ENCODE measurements around the gene MYLK4.

GRCh38 chr6:2752477-2753109 lies 1.9 kb upstream of the MYLK4 start:
- no peak for TF ChIP-seq CTCF (IDR thresholded peaks at IDR 0.05; ENCODE audit: low read depth, low read length, missing input control)
- TF ChIP-seq RXRA (IDR thresholded peaks at IDR 0.05): no peak
- no peak for TF ChIP-seq YY1 (IDR thresholded peaks at IDR 0.05)
- TF ChIP-seq MAX (IDR thresholded peaks at IDR 0.05): no peak
- TF ChIP-seq JUND (IDR thresholded peaks at IDR 0.05): no peak
- TF ChIP-seq, protein P1, sequence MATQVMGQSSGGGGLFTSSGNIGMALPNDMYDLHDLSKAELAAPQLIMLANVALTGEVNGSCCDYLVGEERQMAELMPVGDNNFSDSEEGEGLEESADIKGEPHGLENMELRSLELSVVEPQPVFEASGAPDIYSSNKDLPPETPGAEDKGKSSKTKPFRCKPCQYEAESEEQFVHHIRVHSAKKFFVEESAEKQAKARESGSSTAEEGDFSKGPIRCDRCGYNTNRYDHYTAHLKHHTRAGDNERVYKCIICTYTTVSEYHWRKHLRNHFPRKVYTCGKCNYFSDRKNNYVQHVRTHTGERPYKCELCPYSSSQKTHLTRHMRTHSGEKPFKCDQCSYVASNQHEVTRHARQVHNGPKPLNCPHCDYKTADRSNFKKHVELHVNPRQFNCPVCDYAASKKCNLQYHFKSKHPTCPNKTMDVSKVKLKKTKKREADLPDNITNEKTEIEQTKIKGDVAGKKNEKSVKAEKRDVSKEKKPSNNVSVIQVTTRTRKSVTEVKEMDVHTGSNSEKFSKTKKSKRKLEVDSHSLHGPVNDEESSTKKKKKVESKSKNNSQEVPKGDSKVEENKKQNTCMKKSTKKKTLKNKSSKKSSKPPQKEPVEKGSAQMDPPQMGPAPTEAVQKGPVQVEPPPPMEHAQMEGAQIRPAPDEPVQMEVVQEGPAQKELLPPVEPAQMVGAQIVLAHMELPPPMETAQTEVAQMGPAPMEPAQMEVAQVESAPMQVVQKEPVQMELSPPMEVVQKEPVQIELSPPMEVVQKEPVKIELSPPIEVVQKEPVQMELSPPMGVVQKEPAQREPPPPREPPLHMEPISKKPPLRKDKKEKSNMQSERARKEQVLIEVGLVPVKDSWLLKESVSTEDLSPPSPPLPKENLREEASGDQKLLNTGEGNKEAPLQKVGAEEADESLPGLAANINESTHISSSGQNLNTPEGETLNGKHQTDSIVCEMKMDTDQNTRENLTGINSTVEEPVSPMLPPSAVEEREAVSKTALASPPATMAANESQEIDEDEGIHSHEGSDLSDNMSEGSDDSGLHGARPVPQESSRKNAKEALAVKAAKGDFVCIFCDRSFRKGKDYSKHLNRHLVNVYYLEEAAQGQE (IDR thresholded peaks at IDR 0.05): no peak
- no peak for TF ChIP-seq HNF4G (IDR thresholded peaks at IDR 0.05)
- TF ChIP-seq TAF1 (conservative IDR thresholded peaks at IDR 0.05): no peak
- TF ChIP-seq, protein P2, sequence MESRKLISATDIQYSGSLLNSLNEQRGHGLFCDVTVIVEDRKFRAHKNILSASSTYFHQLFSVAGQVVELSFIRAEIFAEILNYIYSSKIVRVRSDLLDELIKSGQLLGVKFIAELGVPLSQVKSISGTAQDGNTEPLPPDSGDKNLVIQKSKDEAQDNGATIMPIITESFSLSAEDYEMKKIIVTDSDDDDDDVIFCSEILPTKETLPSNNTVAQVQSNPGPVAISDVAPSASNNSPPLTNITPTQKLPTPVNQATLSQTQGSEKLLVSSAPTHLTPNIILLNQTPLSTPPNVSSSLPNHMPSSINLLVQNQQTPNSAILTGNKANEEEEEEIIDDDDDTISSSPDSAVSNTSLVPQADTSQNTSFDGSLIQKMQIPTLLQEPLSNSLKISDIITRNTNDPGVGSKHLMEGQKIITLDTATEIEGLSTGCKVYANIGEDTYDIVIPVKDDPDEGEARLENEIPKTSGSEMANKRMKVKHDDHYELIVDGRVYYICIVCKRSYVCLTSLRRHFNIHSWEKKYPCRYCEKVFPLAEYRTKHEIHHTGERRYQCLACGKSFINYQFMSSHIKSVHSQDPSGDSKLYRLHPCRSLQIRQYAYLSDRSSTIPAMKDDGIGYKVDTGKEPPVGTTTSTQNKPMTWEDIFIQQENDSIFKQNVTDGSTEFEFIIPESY (IDR thresholded peaks at IDR 0.05): no peak
- no peak for TF ChIP-seq RAD21 (IDR thresholded peaks at IDR 0.05)
